ENCODE measurements around the gene TDRKH.
"Not testable (repeated sequence)": the region's sequence is repeated elsewhere in the genome, so short reads cannot be mapped to it uniquely, and the experiment has no call there.

TDRKH gene

GRCh38 chr1:151801846-151802245 lies 11.5 kb upstream of the TDRKH start:
- DNase-seq (ENCODE audit: low read depth in 2 of 2): no peak

DNA sequence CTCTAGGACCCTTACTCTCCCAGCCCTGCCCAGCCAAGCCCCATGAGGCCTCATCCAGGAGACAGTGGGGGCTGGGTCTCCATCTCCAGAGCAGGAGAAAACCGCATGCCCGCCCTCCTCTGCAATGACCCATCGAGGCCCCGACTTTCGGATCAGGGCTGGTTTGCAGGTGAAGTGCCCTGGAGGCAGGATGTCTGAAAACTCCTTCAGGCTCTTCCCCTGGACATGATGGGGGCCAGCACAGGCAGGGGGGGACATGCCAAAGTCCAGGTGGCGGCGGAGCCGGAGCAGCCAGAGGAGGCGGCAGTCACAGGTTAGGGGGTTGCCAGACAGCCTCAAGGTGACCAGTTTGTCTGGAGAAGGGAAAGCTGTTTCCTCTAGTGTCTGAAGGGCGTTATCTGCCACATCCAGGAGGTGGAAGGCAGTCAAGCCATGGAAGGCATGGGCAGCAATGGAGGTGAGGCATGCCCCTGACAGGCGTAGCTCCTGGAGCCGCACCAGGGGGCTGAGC lies 11.1 kb upstream of the TDRKH start:
- DNase-seq (ENCODE audit: low read depth in 2 of 2): no peak

GRCh38 chr1:151800830-151801229 lies 10.5 kb upstream of the TDRKH start:
- no peak for DNase-seq (ENCODE audit: low read depth in 2 of 2)

DNA sequence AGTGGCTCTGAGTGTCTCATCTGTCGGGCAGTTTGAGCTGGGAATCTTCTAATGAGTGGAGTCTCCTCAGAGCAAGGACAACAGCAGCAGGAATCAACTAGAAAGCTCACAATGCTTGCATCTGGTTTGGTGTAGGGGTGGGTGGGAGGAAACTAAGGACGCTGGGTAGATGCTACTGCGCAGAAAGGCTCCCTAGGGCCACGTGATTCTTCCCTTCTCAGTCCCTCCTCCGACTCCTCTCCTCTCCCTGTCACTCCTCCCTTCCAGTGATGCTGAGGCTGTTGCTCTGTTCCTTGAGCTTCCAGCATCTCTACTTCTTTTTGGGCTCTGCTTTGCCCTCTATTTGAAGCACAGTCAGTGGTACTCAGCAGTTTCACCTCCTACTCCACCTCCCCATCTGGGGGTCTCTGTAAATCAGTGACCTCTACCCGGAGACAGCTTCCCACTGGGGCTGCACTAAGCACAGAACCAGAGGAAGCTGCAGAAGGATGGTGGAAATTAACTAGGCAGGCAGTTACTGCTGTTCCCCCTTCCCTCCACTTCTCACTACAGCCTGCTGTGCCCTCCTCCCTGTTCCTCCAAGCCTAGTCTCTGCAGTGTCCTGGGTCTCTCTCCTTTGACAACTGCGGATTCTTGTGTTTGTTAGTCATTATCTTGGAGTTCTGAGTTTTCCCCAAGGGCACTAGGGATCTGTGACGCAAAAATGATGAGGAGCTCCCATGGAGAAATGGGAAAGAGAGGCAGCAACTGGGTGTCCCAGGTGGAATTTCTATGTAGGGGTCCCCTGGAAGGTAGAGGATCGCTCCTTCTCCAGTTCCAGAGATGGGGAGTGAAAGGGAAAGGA lies 9.1 kb upstream of the TDRKH start:
- no peak for DNase-seq (ENCODE audit: low read depth in 2 of 2)

- DNase-seq (ENCODE audit: low read depth in 2 of 2): no peak
Measured at GRCh38 chr1:151798571-151798970, 8.3 kb upstream of the TDRKH start.

DNA sequence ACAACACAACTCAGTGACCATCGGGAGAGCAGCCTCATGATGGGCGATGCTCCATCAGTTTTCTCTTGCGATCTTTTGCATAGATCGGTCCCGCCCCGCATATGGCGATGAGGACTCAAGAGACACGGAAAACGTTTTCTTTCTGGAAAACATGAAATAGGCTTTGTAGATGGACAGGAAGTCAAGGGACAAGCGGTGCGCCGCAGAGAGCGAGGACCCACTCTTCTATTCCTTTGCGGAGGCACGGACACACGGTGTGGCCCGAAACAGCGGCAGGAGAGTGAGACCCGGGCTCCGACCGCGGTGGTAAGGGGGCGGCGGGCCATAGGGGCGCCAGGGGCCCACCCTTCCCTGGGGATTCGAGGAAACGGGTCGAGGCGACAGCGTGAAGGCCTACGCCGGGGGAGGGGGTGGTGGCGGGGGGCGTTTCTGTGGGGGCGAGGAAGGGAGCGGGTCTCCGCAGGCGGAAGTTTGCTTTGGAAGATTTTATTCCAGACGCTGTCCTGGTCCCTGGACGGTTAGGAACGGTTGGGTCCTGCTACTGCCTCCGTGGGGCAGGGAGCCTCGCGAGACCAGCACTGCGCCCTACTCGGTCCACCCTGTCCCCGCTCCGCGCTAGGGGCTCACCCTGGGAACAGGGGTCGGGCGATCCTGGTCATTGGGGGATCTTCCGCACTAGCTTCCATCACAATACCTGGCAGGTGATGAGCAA lies 796 bp upstream of the TDRKH start:
- no peak for DNase-seq (ENCODE audit: low read depth in 2 of 2)

DNA sequence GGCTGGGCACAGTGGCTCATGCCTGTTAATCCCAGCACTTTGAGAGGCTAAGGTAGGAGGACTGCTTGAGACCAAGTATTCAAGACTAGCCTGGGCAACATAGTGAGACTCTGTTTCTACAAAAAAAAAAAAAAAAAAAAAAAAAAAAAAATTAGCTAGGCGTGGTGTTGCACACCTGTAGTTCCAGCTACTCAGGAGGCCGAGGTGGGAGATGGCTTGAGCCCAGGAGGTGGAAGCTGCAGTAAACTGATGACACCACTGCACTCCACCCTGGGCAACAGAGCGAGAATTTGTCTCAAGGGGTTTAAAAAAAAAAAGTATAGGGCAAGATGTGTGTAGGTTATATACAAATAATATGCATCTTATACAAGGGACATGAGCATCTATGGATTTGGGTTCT lies 2.6 kb downstream of the TDRKH start:
- DNase-seq (ENCODE audit: low read depth in 2 of 2): no peak

GRCh38 chr1:151783796-151784195 lies 6.5 kb downstream of the TDRKH start:
- DNase-seq (ENCODE audit: low read depth in 2 of 2): no peak

DNA sequence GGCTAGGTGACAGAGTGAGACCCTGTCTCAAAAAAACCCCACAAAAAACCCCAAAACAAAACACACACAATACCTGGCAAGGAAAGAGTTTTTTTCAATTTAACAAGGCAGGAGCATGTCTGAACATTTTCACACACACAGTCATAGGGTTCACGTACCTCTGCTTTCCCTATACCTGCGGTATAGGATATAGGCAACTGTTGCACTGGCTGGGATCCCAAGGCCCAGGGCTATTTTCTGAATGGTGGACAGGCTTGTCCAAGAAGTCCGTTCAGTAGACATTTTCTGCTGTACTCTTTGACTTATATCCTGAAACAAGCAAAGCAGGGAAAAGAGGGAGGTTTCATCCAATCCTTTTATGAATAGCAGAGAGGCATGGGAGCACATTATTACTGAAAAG lies 7.6 kb downstream of the TDRKH start:
- DNase-seq (ENCODE audit: low read depth in 2 of 2): no peak

- DNase-seq (ENCODE audit: low read depth in 2 of 2): not testable (repeated sequence)
Measured at GRCh38 chr1:151782026-151782425, 8.3 kb downstream of the TDRKH start.

DNA sequence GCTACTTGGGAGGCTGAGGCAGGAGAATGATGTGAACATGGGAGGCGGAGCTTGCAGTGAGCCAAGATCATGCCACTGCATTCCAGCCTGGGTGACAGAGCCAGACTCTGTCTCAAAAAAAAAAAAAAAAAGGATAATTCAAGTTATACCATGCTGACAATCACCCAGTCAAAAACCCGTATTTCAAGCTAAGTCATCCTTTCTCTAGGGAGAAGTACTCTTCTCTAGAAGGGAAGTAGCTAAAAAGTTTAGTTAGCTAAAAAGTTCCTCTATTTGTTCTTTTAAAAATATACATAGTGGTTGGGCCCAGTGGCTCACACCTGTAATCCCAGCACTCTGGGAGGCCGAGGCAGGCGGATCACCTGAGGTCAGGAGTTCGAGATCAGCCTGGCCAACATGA lies 9.6 kb downstream of the TDRKH start:
- not testable (repeated sequence) for DNase-seq (ENCODE audit: low read depth in 2 of 2)

- DNase-seq (ENCODE audit: low read depth in 2 of 2): no peak
Measured at GRCh38 chr1:151779852-151780251, 10.4 kb downstream of the TDRKH start.

DNA sequence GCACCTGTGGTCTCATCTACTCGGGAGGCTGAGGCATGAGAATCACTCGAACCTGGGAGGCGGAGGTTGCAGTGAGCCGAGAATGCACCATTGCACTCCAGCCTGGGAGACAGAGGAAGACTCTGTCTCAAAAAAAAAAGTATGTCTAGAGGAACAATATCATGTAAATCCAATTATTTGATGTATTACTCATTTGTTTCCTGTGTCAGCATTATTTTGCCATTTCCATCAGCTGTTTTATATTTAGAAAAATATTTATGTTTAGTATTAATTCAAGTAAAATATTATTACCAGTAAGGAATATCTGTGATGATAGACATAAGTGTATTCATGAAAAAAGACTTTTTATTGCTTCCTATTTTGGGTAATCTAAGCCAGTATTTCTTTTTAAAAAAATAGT lies 13.0 kb downstream of the TDRKH start:
- DNase-seq (ENCODE audit: low read depth in 2 of 2): no peak

GRCh38 chr1:151776665-151777062 lies 13.6 kb downstream of the TDRKH start:
- no peak for DNase-seq (ENCODE audit: low read depth in 2 of 2)

GRCh38 chr1:151775894-151776664 lies 14.2 kb downstream of the TDRKH start:
- no peak for DNase-seq (ENCODE audit: low read depth in 2 of 2)

- no peak for DNase-seq (ENCODE audit: low read depth in 2 of 2)
Measured at GRCh38 chr1:151774256-151774922, 15.9 kb downstream of the TDRKH start.

DNA sequence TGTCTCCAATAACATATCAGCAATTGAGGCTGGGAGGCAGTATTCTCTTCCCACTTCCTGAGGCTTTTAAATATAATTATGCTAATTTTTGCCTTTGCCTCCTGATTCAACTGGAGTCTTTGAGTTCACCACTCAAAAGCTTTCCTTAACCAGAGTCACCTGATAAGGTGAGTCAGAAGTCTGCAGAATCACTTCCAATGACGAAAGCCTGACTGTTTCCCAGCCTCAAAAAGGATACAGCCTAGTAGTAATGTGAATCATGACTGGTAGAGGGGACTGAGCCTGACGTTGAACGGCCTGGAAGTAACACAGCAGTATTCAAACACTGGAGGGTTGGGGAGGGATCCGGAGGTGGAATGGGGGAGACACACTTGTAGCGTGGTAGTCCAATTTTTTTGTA lies 16.6 kb downstream of the TDRKH start:
- no peak for DNase-seq (ENCODE audit: low read depth in 2 of 2)

GRCh38 chr1:151769270-151769669 lies 21.0 kb downstream of the TDRKH start:
- DNase-seq (ENCODE audit: low read depth in 2 of 2): not testable (repeated sequence)

DNA sequence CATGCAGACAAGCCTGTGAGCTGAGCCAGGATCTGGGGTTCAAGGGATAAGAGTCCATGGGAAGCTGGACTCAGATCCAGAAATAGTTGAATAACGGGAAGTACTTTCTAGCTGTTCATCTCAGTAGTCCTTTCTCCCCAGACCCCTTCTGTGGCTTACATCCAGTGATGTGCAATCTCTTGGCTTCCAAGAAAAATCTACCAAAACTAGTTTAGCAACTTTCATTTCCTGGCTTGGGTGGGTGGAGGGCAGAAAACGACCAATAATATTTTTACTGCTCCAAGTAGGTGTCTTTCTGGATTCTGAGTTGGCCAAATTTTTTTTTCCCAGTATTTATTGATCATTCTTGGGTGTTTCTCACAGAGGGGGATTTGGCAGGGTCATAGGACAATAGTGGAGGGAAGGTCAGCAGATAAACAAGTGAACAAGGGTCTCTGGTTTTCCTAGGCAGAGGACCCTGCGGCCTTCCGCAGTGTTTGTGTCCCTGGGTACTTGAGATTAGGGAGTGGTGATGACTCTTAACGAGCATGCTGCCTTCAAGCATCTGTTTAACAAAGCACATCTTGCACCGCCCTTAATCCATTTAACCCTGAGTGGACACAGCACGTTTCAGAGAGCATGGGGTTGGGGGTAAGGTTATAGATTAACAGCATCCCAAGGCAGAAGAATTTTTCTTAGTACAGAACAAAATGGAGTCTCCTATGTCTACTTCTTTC lies 21.8 kb downstream of the TDRKH start:
- not testable (repeated sequence) for DNase-seq (ENCODE audit: low read depth in 2 of 2)

- no peak for DNase-seq (ENCODE audit: low read depth in 2 of 2)
Measured at GRCh38 chr1:151763990-151764389, 26.3 kb downstream of the TDRKH start.
